Neural cell (in vitro differentiated cells): ENCODE results near the gene DNAH6.

Experiments used
- EP300 ChIP-seq: fragments of 450-650 bp; conservative IDR thresholded peaks from 2 replicates; pipeline ENCODE4 v1.6.1; 2014; ENCODE audit warnings: antibody characterized with exemption, mild to moderate bottlenecking, moderate library complexity; ENCODE audit not compliant: poor library complexity, severe bottlenecking
- POLR2AphosphoS5 ChIP-seq: IDR thresholded peaks from 2 replicates; pipeline ENCODE4 v1.6.1; 2012
- RAD21 ChIP-seq: fragments of 450-650 bp; conservative IDR thresholded peaks from 2 replicates; pipeline ENCODE4 v1.6.1; 2014; ENCODE audit warnings: antibody characterized with exemption, mild to moderate bottlenecking, moderate library complexity
- TF ChIP-seq, protein P1 (sequence below): IDR thresholded peaks from 2 replicates; pipeline ENCODE4 v1.6.1; 2012; ENCODE audit warnings: borderline replicate concordance
- TF ChIP-seq, protein P2 (sequence below): fragments of 450-650 bp; IDR thresholded peaks from 2 replicates; pipeline ENCODE4 v1.5.1; 2014; ENCODE audit warnings: antibody characterized with exemption, mild to moderate bottlenecking, moderate library complexity; ENCODE audit not compliant: poor library complexity, severe bottlenecking

DNA sequence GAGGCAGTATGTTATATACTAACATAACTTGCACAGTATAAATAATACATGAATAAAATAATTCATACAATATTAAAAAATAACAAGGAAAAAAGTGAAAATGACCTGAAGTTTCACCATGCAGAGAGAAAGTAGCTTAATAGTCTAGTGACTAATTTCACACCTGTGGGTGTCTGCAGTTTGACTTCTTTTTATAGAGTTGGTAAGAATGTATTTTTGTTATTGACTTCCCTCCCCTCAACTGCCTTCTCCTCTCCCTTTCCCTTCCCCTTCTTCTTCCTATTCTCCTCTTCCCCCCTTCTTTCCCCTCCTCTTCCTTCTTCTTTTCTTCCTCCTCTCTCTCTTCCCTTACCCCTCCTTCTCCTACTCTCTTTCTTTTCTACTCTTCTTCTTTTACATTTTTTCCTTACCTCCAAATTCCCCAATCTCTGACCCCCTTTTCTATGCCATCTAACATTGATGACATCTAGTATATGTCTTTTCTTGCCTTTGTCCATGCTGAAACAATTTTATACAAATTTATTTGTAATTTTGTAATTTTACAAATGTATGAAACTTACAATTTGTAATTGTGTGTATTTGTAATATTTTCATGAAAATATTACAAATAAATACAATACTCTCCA lies 3.1 kb downstream of the DNAH6 start:
- TF ChIP-seq RAD21 = no peak
- TF ChIP-seq, protein P1, sequence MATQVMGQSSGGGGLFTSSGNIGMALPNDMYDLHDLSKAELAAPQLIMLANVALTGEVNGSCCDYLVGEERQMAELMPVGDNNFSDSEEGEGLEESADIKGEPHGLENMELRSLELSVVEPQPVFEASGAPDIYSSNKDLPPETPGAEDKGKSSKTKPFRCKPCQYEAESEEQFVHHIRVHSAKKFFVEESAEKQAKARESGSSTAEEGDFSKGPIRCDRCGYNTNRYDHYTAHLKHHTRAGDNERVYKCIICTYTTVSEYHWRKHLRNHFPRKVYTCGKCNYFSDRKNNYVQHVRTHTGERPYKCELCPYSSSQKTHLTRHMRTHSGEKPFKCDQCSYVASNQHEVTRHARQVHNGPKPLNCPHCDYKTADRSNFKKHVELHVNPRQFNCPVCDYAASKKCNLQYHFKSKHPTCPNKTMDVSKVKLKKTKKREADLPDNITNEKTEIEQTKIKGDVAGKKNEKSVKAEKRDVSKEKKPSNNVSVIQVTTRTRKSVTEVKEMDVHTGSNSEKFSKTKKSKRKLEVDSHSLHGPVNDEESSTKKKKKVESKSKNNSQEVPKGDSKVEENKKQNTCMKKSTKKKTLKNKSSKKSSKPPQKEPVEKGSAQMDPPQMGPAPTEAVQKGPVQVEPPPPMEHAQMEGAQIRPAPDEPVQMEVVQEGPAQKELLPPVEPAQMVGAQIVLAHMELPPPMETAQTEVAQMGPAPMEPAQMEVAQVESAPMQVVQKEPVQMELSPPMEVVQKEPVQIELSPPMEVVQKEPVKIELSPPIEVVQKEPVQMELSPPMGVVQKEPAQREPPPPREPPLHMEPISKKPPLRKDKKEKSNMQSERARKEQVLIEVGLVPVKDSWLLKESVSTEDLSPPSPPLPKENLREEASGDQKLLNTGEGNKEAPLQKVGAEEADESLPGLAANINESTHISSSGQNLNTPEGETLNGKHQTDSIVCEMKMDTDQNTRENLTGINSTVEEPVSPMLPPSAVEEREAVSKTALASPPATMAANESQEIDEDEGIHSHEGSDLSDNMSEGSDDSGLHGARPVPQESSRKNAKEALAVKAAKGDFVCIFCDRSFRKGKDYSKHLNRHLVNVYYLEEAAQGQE = no peak
- TF ChIP-seq EP300 = no peak
- TF ChIP-seq, protein P2, sequence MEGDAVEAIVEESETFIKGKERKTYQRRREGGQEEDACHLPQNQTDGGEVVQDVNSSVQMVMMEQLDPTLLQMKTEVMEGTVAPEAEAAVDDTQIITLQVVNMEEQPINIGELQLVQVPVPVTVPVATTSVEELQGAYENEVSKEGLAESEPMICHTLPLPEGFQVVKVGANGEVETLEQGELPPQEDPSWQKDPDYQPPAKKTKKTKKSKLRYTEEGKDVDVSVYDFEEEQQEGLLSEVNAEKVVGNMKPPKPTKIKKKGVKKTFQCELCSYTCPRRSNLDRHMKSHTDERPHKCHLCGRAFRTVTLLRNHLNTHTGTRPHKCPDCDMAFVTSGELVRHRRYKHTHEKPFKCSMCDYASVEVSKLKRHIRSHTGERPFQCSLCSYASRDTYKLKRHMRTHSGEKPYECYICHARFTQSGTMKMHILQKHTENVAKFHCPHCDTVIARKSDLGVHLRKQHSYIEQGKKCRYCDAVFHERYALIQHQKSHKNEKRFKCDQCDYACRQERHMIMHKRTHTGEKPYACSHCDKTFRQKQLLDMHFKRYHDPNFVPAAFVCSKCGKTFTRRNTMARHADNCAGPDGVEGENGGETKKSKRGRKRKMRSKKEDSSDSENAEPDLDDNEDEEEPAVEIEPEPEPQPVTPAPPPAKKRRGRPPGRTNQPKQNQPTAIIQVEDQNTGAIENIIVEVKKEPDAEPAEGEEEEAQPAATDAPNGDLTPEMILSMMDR = no peak
- TF ChIP-seq POLR2AphosphoS5 = no peak
